Peyer's patch (tissue), 4 donors: ENCODE measurements around the gene FANK1. TPM values are rescaled to one million over a fixed set of nuclear protein-coding genes. Genes with fewer than 3 reads are reported as not detected.

Experiments
- DNase-seq, 3 donors: peaks; one replicate each; pipeline ENCODE4 v3.0.0-alpha.2; 2017 to 2019
- H3K27ac ChIP-seq, 4 donors: fragments of 200-600 bp; sonication (generic); one replicate each; pipeline ENCODE4 v1.5.1; 2016 to 2019
- H3K27me3 ChIP-seq, 2 donors: fragments of 200-600 bp; sonication (generic); one replicate each; pipeline ENCODE4 v1.5.1; 2019
- H3K36me3 ChIP-seq, 3 donors: fragments of 200-600 bp; sonication (generic); one replicate each; pipeline ENCODE4 v1.5.1; 2016 to 2019
- H3K4me1 ChIP-seq, 4 donors: fragments of 200-600 bp; sonication (generic); one replicate each; pipeline ENCODE4 v1.5.1; 2016 to 2019
- H3K4me3 ChIP-seq, 4 donors: fragments of 200-600 bp; sonication (generic); 1 replicate in 3 of 4; 2 replicates in 1 of 4; pipeline ENCODE4 v1.5.1; 2016 to 2019; ENCODE audit warnings: mild to moderate bottlenecking in 1 of 4
- H3K9me3 ChIP-seq, 4 donors: fragments of 200-600 bp; sonication (generic); one replicate each; pipeline ENCODE4 v1.5.1; 2016 to 2019; ENCODE audit warnings: mild to moderate bottlenecking in 1 of 4
- POLR2A ChIP-seq, 2 donors: fragments of 450-650 bp; IDR thresholded peaks; one replicate each; pipeline ENCODE4 v1.5.1; 2017; ENCODE audit warnings: antibody characterized with exemption in 2 of 2, mild to moderate bottlenecking in 2 of 2, moderate library complexity in 2 of 2
- total RNA-seq, 4 donors: library from RNA; depleted of rRNA; stranded (reverse); fragments of >200 nt; gene quantifications; one replicate each; pipeline ENCODE4 v1.1.0, GENCODE V29; 2016
- TF ChIP-seq, protein P1 (sequence below), 6 experiments: fragments of 450-650 bp in 4 of 6; fragments of 200-600 bp in 2 of 6; sonication (generic) in 1 of 6; IDR thresholded peaks; one replicate each; pipeline ENCODE4 v1.5.1; 2017 to 2019; ENCODE audit warnings: antibody characterized with exemption in 6 of 6, mild to moderate bottlenecking in 3 of 6, moderate library complexity in 1 of 6

Gene FANK1
- total RNA-seq, 4 donors from 2014 or later = 1.4 to 7.9 (median 3.5) TPM; not detected in 1

DNA sequence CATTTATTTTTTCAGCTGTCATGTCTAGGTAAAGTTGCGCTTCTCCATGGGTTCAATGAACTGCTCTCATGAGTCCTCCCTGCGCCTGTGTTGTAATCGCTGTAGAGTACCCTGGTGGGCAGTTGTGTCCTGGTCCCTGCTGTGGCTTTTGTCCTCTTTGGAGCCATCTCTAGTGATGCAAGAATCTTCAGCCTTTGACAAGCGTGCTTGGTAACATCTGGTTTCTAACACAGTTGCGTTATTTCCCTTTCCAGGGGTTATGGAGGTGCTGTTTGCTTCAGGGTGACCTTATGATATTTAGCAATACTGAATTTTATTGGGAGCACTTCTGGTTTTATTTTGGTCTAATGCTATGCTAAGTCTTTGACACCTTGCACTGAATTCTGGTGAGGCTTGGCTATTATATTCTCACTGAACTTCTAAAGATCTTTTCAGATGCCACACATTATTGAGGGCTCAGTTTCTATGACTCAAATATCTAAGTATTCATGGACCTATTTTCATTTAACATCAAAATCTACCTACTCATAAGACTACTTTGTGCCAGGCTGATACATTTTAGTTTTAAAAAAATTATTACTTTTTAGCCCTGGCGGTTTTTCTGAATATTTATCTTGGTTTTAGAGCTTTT lies 88.6 kb downstream of the FANK1 start:
- Histone ChIP-seq H3K4me1 (no peaks in the 10 kb centered on the region), H3K27ac (no peak overlapping the region), H3K4me3 (no peak overlapping the region), H3K36me3 (no peaks in the 10 kb centered on the region), H3K9me3 (no peaks in the 10 kb centered on the region), H3K27me3 (no peaks in the 10 kb centered on the region)
- no peak for DNase-seq
- TF ChIP-seq POLR2A (IDR thresholded peaks at IDR 0.05) = no peak
- TF ChIP-seq, protein P1, sequence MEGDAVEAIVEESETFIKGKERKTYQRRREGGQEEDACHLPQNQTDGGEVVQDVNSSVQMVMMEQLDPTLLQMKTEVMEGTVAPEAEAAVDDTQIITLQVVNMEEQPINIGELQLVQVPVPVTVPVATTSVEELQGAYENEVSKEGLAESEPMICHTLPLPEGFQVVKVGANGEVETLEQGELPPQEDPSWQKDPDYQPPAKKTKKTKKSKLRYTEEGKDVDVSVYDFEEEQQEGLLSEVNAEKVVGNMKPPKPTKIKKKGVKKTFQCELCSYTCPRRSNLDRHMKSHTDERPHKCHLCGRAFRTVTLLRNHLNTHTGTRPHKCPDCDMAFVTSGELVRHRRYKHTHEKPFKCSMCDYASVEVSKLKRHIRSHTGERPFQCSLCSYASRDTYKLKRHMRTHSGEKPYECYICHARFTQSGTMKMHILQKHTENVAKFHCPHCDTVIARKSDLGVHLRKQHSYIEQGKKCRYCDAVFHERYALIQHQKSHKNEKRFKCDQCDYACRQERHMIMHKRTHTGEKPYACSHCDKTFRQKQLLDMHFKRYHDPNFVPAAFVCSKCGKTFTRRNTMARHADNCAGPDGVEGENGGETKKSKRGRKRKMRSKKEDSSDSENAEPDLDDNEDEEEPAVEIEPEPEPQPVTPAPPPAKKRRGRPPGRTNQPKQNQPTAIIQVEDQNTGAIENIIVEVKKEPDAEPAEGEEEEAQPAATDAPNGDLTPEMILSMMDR (IDR thresholded peaks at IDR 0.05) = no peak

DNA sequence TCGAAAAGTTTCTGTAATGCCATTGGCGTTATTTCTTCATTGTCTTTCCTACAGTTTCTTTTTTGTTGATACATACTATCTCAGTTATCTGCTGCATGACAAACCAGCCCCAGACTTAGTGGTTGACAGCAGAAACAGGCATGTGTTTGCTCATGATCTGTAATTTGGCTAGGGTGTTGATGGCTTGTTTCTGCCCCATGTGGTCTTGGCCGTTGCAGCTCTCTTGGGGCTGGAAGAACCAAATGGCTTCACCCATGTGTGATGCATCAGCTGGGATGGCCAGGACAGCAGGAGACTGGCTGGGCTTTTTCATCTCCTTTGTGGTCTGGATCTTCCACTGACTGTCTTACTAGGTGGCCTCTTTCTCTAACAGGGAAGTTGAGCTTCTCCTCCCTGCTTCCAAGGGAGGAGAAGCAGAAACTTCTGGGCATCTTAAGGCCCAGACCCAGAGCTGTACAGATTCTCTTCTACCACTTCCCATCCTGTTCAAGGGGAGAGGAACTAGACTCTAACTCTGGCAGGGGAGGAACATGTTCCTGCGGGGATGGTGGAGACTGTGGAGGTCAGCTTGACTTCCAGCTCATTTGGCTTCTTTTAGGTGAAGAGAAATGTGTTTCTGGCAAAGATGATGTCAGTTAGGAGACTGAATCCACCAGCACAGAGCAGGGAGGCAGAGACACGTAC lies 89.3 kb downstream of the FANK1 start:
- no peak overlapping the region for H3K27ac ChIP-seq
- TF ChIP-seq, protein P1 (IDR thresholded peaks at IDR 0.05) = no peak
- TF ChIP-seq POLR2A (IDR thresholded peaks at IDR 0.05) = no peak
- no peaks in the 10 kb centered on the region for H3K27me3 ChIP-seq
- no peaks in the 10 kb centered on the region for H3K4me1 ChIP-seq
- no peak for DNase-seq
- no peaks in the 10 kb centered on the region for H3K36me3 ChIP-seq
- H3K9me3 ChIP-seq = no peaks in the 10 kb centered on the region
- no peak overlapping the region for H3K4me3 ChIP-seq

DNA sequence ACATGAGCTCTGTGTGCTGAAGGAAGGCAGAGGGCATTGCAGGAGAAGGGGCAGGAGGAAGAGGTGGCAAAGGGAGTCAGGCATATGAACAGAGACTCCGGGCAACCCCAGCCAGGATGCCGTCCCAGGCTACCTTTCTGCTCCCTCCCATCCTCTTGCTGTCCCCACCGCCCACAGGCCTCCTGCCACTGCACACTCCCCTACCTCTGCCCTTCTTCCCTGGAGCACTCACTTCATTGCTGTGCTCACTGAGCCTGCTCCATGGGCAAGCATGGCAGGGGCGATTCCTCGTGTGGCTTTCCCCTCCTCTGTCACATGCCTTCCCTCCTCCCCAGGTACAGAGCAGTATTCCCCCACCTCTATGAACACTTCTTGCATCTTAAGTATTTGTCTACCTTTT lies 93.4 kb downstream of the FANK1 start:
- H3K27ac ChIP-seq = no peak overlapping the region
- no peaks in the 10 kb centered on the region for H3K27me3 ChIP-seq
- no peaks in the 10 kb centered on the region for H3K9me3 ChIP-seq
- no peak overlapping the region for H3K4me3 ChIP-seq
- no peaks in the 10 kb centered on the region for H3K36me3 ChIP-seq
- DNase-seq = no peak
- no peaks in the 10 kb centered on the region for H3K4me1 ChIP-seq
- no peak for TF ChIP-seq POLR2A (IDR thresholded peaks at IDR 0.05)
- TF ChIP-seq, protein P1 (IDR thresholded peaks at IDR 0.05) = no peak

DNA sequence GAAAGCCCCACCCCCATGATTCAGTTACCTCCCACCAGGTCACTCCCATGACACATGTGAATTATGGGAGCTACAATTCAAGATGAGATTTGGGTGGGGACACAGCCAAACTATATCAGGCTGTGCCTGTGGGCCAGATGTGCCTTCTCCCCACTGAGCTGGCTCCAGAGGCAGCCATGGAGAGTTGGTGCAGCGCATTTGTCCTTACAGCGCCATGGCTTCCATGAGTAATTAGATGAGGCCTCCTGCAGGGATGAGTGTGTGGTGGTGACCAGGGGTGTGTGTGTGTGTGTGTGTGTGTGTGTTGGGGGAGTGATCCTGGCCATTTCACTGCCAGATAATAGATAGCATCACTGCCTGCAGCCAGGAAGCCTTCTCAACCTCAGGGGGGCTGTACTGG lies 94.6 kb downstream of the FANK1 start:
- Histone ChIP-seq H3K27ac (no peak overlapping the region), H3K4me3 (no peak overlapping the region), H3K4me1 (no peaks in the 10 kb centered on the region), H3K36me3 (no peaks in the 10 kb centered on the region), H3K27me3 (no peaks in the 10 kb centered on the region), H3K9me3 (no peaks in the 10 kb centered on the region)
- no peak for DNase-seq
- no peak for TF ChIP-seq POLR2A (IDR thresholded peaks at IDR 0.05)
- TF ChIP-seq, protein P1 (IDR thresholded peaks at IDR 0.05) = no peak

DNA sequence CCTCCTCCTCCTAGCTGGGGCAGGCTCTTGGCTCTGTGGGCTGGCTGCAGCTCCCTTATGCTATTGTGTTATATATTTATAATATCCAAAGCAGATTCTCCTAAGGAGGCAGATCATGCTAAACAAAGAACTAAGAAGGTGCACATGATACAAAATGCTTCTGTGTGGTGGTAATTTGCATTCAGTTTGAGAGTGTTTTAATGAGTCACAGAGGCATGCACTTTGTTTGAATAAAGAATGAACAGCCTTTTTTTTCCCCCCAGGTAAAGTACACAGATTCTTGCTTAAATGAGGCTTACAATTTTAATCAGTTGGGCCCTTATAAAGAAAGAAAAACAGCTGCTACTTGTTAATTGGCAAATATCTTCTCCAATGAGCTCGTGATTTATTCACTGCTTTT lies 95.0 kb downstream of the FANK1 start:
- Histone ChIP-seq H3K36me3 (no peaks in the 10 kb centered on the region), H3K4me1 (no peaks in the 10 kb centered on the region), H3K27me3 (no peaks in the 10 kb centered on the region), H3K27ac (no peak overlapping the region), H3K9me3 (no peaks in the 10 kb centered on the region), H3K4me3 (no peak overlapping the region)
- no peak for TF ChIP-seq POLR2A (IDR thresholded peaks at IDR 0.05)
- TF ChIP-seq, protein P1 (IDR thresholded peaks at IDR 0.05) = no peak
- DNase-seq = no peak
